Neuronal stem cell (in vitro differentiated cells): ENCODE results near the gene CTNNA1.

Experiments
- DNase-seq: peaks from one replicate; pipeline ENCODE4 v3.0.0-alpha.2; 2013; ENCODE audit warnings: low spot score
- H2AFZ ChIP-seq: one replicate; pipeline ENCODE4 v1.6.1; 2013; ENCODE audit warnings: mild to moderate bottlenecking, low read length, inconsistent platforms
- H2AK5ac ChIP-seq: 2 replicates; pipeline ENCODE4 v1.6.1; 2013; ENCODE audit warnings: low read depth, mild to moderate bottlenecking, inconsistent platforms, low read length, moderate library complexity, mixed read lengths
- H2BK120ac ChIP-seq: 2 replicates; pipeline ENCODE4 v1.6.1; 2013; ENCODE audit warnings: low read depth, mild to moderate bottlenecking, inconsistent platforms, low read length, moderate library complexity, mixed read lengths
- H2BK12ac ChIP-seq: one replicate; pipeline ENCODE4 v1.6.1; 2013; ENCODE audit warnings: low read length, inconsistent platforms
- H2BK15ac ChIP-seq: 2 replicates; pipeline ENCODE4 v1.6.1; 2013; ENCODE audit warnings: mild to moderate bottlenecking, low read length, inconsistent platforms, mixed read lengths
- H2BK5ac ChIP-seq: one replicate; pipeline ENCODE4 v1.6.1; 2013; ENCODE audit warnings: inconsistent platforms, mild to moderate bottlenecking, low read length, moderate library complexity
- H3K14ac ChIP-seq: one replicate; pipeline ENCODE4 v1.6.1; 2013; ENCODE audit warnings: low read length, inconsistent platforms
- H3K18ac ChIP-seq: 2 replicates; pipeline ENCODE4 v1.6.1; 2013; ENCODE audit warnings: low read length, inconsistent platforms
- H3K23ac ChIP-seq: 2 replicates; pipeline ENCODE4 v1.6.1; 2013; ENCODE audit warnings: low read depth, mild to moderate bottlenecking, mixed read lengths, low read length, inconsistent platforms; ENCODE audit not compliant: poor library complexity
- H3K27ac ChIP-seq: replicated peaks from 3 replicates; pipeline ENCODE4 v1.5.1; 2013; ENCODE audit warnings: low read length, inconsistent platforms
- H3K27me3 ChIP-seq, 3 experiments: 2 replicates each; pipeline ENCODE4 v1.6.1; 2013; ENCODE audit warnings: low read length in 3 of 3, mild to moderate bottlenecking in 2 of 3, inconsistent platforms in 1 of 3, low read depth in 1 of 3, mixed read lengths in 1 of 3, moderate library complexity in 1 of 3; ENCODE audit not compliant: control insufficient read depth in 3 of 3, insufficient read depth in 3 of 3
- H3K36me3 ChIP-seq, 2 donors: replicated peaks in 1 of 2; 2 replicates each; pipeline ENCODE4 v1.6.1; 2013; ENCODE audit warnings: low read length in 2 of 2; ENCODE audit not compliant: control insufficient read depth in 2 of 2, insufficient read depth in 2 of 2
- H3K4ac ChIP-seq: 2 replicates; pipeline ENCODE4 v1.6.1; 2013; ENCODE audit warnings: inconsistent platforms, mild to moderate bottlenecking, low read length, moderate library complexity
- H3K4me1 ChIP-seq, 2 donors: 1 replicate in 1 of 2; 2 replicates in 1 of 2; pipeline ENCODE4 v1.6.1; 2013; ENCODE audit warnings: low read length in 2 of 2, low read depth in 1 of 2; ENCODE audit not compliant: control insufficient read depth in 2 of 2, insufficient read depth in 1 of 2
- H3K4me2 ChIP-seq: one replicate; pipeline ENCODE4 v1.6.1; 2013; ENCODE audit warnings: mild to moderate bottlenecking, low read length, inconsistent platforms; ENCODE audit not compliant: insufficient read depth, poor library complexity, severe bottlenecking
- H3K4me3 ChIP-seq, 2 donors: 2 replicates each; pipeline ENCODE4 v1.5.1; 2013; ENCODE audit warnings: low read length in 2 of 2, mild to moderate bottlenecking in 2 of 2, inconsistent platforms in 1 of 2, moderate library complexity in 1 of 2
- H3K79me1 ChIP-seq: one replicate; pipeline ENCODE4 v1.6.1; 2013; ENCODE audit warnings: low read depth, mild to moderate bottlenecking, inconsistent platforms, low read length, moderate library complexity
- H3K9ac ChIP-seq: one replicate; pipeline ENCODE4 v1.6.1; 2013; ENCODE audit warnings: mild to moderate bottlenecking, low read depth, low read length, inconsistent platforms; ENCODE audit not compliant: poor library complexity
- H3K9me3 ChIP-seq, 2 donors: replicated peaks in 1 of 2; 2 replicates each; pipeline versions ENCODE3 to v1.6.1; 2013; ENCODE audit warnings: low read length in 2 of 2, mild to moderate bottlenecking in 2 of 2, inconsistent platforms in 1 of 2, low read depth in 1 of 2, mixed read lengths in 1 of 2, moderate library complexity in 1 of 2; ENCODE audit not compliant: control insufficient read depth in 2 of 2, insufficient read depth in 1 of 2
- H4K8ac ChIP-seq: one replicate; pipeline ENCODE4 v1.6.1; 2013; ENCODE audit warnings: low read depth, mild to moderate bottlenecking, inconsistent platforms, low read length, moderate library complexity
- H4K91ac ChIP-seq: one replicate; pipeline ENCODE4 v1.6.1; 2013; ENCODE audit warnings: low read length, low read depth, mild to moderate bottlenecking, inconsistent platforms; ENCODE audit not compliant: poor library complexity
- WGBS, 2 donors: extraction: QIAGEN DNeasy Blood & Tissue Kit; methylation state at CpG; one replicate each; pipeline ENCODE4 v1.1.7; 2013; ENCODE audit warnings: missing lambda C conversion rate in 2 of 2, mixed read lengths in 1 of 2; ENCODE audit not compliant: insufficient read length in 2 of 2, insufficient replicate concordance in 1 of 2; ENCODE audit errors: extremely low coverage in 2 of 2; 5-methylcytosine and 5-hydroxymethylcytosine counted together

Gene CTNNA1

DNA sequence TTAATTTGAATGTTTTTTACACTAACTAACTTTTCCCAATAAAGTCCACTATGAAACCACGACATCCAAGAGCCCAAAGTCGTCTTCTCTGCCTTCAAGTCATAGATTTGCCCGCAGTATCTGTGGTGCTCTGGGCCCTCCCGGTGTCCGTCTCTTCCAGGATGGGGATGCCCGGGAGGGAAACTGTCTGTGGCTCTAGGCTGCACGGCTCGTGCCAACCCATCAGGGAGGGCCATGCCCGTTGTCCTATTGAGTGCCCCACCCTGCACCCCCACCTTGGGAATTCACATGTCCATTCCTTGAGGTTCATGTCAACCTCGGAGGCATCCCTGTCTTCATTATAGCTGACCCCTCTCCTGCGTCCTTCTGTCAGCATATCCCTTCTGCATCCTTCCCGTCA lies 181.7 kb downstream of the CTNNA1 start:
- Histone ChIP-seq H3K27me3 (no peaks in the 10 kb centered on the region), H3K79me1 (no peaks in the 10 kb centered on the region), H3K14ac (no peak overlapping the region), H4K91ac (no peak overlapping the region), H3K9me3 (no peaks in the 10 kb centered on the region), H3K9ac (no peak overlapping the region), H3K4me1 (peaks cover 0 to 5% of the 10 kb centered on the region in 2 donors), H2BK12ac (no peak overlapping the region), H3K23ac (no peak overlapping the region), H3K4me2 (no peak overlapping the region), H3K4ac (no peak overlapping the region), H3K27ac (no peak overlapping the region), H2BK15ac (no peak overlapping the region), H3K4me3 (no peak overlapping the region), H3K18ac (no peak overlapping the region), H4K8ac (no peak overlapping the region), H2BK120ac (no peak overlapping the region), H3K36me3 (peaks cover 49 to 76% of the 10 kb centered on the region in 2 donors), H2BK5ac (no peak overlapping the region), H2AFZ (no peak overlapping the region), H2AK5ac (no peak overlapping the region)
- no peak for DNase-seq
- no CpG with 5 or more reads among the region's 12 CpGs for WGBS, 2 donors

DNA sequence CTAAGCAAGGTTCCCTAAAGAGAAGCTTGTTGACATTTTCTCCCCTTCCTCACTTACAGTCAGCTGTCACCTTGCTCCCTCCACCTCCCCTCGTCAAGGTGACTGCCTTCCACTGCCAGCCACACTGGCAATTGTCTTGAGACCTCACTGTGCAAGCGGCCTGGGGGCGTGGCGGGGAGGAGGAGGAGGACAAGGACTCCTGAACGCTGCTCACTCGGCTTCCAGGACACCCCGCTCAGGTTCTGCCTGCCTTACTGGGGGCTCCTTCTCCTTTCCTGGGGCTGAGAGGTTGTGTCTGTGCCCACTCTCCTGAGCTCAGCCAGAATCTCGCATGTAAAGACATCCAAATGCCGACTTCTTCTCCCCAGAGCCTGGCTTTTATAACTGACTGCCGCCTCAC lies 182.2 kb downstream of the CTNNA1 start:
- Histone ChIP-seq H2AK5ac (no peak overlapping the region), H4K91ac (no peak overlapping the region), H3K4me1 (peaks cover 0 to 5% of the 10 kb centered on the region in 2 donors), H2BK15ac (no peak overlapping the region), H3K36me3 (peaks cover 45 to 71% of the 10 kb centered on the region in 2 donors), H3K4me2 (no peak overlapping the region), H3K23ac (peak overlapping the region; percentile 65), H3K14ac (no peak overlapping the region), H2BK12ac (no peak overlapping the region), H2AFZ (no peak overlapping the region), H3K27ac (no peak overlapping the region), H3K27me3 (no peaks in the 10 kb centered on the region), H3K9me3 (no peaks in the 10 kb centered on the region), H3K9ac (peak overlapping the region; percentile 45), H2BK120ac (no peak overlapping the region), H3K4ac (no peak overlapping the region), H3K79me1 (no peaks in the 10 kb centered on the region), H4K8ac (no peak overlapping the region), H3K18ac (no peak overlapping the region), H2BK5ac (no peak overlapping the region), H3K4me3 (no peak overlapping the region)
- WGBS, 2 donors = no CpG with 5 or more reads among the region's 10 CpGs
- DNase-seq = no peak

GRCh38 chr5:138936225-138936967 lies 183.2 kb downstream of the CTNNA1 start:
- no peak overlapping the region for H3K23ac ChIP-seq
- no CpG with 5 or more reads among the region's 22 CpGs for WGBS, 2 donors
- H3K27me3 ChIP-seq = no peaks in the 10 kb centered on the region
- H3K14ac ChIP-seq = no peak overlapping the region
- peaks cover 0 to 5% of the 10 kb centered on the region in 2 donors for H3K4me1 ChIP-seq
- H3K9ac ChIP-seq = no peak overlapping the region
- no peak overlapping the region for H2AFZ ChIP-seq
- no peak overlapping the region for H2BK15ac ChIP-seq
- no peak overlapping the region for H4K8ac ChIP-seq
- no peaks in the 10 kb centered on the region for H3K79me1 ChIP-seq
- no peak overlapping the region for H2BK120ac ChIP-seq
- no peak overlapping the region for H3K27ac ChIP-seq
- H3K4me2 ChIP-seq = no peak overlapping the region
- no peak overlapping the region for H2BK12ac ChIP-seq
- H3K9me3 ChIP-seq = peaks cover 0 to 5% of the 10 kb centered on the region in 2 donors
- DNase-seq = no peak
- no peak overlapping the region for H4K91ac ChIP-seq
- H3K18ac ChIP-seq = peak overlapping the region; percentile 9
- H3K36me3 ChIP-seq = peaks cover 36 to 62% of the 10 kb centered on the region in 2 donors
- H3K4me3 ChIP-seq = no peak overlapping the region
- no peak overlapping the region for H2AK5ac ChIP-seq
- H3K4ac ChIP-seq = no peak overlapping the region
- no peak overlapping the region for H2BK5ac ChIP-seq

DNA sequence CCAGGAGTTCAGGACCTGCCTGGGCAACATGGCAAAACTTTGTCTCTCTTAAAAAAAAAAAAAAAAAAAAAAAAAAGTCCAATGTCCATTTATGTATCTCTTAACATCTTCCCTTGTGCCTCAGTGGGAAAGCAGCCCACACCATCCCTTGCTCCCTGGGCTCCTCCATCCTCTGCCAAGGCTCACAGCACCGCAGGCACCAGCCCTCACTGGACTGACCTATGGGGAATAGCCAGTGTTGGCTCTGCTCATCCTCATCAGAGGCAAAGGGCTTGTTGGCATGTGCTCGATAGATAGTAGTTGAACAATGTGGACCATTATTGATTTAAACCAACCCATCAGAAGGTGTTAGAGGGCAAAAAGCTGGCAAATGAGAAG lies 183.7 kb downstream of the CTNNA1 start:
- H3K27ac ChIP-seq = no peak overlapping the region
- H3K18ac ChIP-seq = peak overlapping the region; percentile 56
- H2AFZ ChIP-seq = no peak overlapping the region
- no peak overlapping the region for H4K8ac ChIP-seq
- DNase-seq = no peak
- peaks cover 31 to 61% of the 10 kb centered on the region in 2 donors for H3K36me3 ChIP-seq
- no peak overlapping the region for H3K4me3 ChIP-seq
- H2BK15ac ChIP-seq = no peak overlapping the region
- peaks cover 0 to 5% of the 10 kb centered on the region in 2 donors for H3K4me1 ChIP-seq
- H2BK120ac ChIP-seq = no peak overlapping the region
- no peaks in the 10 kb centered on the region for H3K27me3 ChIP-seq
- H3K9ac ChIP-seq = peak overlapping the region; percentile 36
- no peak overlapping the region for H3K23ac ChIP-seq
- no peak overlapping the region for H2BK12ac ChIP-seq
- peaks cover 0 to 5% of the 10 kb centered on the region in 2 donors for H3K9me3 ChIP-seq
- no peak overlapping the region for H3K4me2 ChIP-seq
- no CpG with 5 or more reads among the region's 2 CpGs for WGBS, 2 donors
- no peak overlapping the region for H2AK5ac ChIP-seq
- no peak overlapping the region for H3K14ac ChIP-seq
- H2BK5ac ChIP-seq = peak overlapping the region; percentile 4
- H3K79me1 ChIP-seq = no peaks in the 10 kb centered on the region
- H3K4ac ChIP-seq = no peak overlapping the region
- H4K91ac ChIP-seq = no peak overlapping the region
